ENCODE data around the gene WIF1. TPM values are rescaled to one million over a fixed set of nuclear protein-coding genes. Genes with fewer than 3 reads are reported as not detected.

WIF1 gene
- total RNA-seq, 1 donor from 2014 or later = not detected

DNA sequence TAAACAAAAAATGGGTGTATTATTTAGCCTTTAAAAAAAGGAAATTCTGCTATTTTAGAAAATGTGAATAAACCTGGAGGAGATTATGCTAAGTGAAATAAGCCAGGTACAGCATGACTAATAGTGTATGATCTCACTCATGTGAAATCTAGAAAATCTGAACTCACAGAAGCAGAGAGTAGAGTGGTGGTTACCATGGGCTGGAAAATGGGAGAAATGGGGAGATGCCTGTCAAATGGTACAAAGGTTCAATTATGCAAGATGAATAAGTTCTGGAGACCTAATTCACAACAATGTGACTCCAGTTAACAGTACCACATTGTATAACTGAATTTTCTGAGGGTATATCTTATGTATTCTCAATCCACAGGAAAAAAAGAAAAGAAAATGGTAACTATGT lies 30.9 kb upstream of the WIF1 start:
- no peak overlapping the region for H3K27ac Mint-ChIP-seq
- no peak for DNase-seq (ENCODE audit: low spot score)
- H3K4me3 Mint-ChIP-seq = no peak overlapping the region
- peaks cover 16% of the 10 kb centered on the region for H3K4me1 Mint-ChIP-seq (ENCODE audit: low read depth)
- no peaks in the 10 kb centered on the region for H3K9me3 Mint-ChIP-seq
- H3K27me3 Mint-ChIP-seq (ENCODE audit: insufficient read depth) = peaks cover 8% of the 10 kb centered on the region
- intact Hi-C loops (cut with micrococcal nuclease) = no loop called here
- peaks cover 3% of the 10 kb centered on the region for H3K36me3 Mint-ChIP-seq (ENCODE audit: low read depth)

DNA sequence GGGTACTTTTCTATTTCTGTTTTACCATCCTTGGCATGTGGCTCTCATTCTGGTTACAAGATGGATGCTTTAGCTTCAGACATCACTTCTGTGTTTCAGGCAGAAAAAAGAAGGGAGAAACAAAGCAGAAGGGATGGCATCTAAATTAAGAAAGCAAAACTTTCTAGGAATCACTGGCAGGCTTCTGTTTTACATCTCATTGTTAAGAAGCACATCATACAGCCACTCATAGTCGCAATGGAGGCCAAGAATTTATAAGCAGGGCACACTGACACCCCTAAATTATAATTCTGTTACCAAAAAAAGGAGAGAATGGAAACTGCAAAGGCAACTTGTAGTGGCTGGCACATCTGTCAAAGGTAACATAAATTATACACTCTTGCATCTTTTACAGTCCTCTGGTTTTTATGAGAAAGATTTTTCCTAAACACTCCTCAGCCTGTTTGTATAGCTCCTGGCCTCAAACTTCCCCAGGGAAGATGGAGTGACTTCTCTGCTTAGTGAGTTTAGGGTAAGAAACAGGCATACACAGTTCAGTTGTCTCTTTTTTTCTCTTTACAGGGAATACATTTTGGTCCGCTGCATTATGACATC lies 26.3 kb upstream of the WIF1 start:
- no peaks in the 10 kb centered on the region for H3K4me1 Mint-ChIP-seq (ENCODE audit: low read depth)
- DNase-seq (ENCODE audit: low spot score) = no peak

DNA sequence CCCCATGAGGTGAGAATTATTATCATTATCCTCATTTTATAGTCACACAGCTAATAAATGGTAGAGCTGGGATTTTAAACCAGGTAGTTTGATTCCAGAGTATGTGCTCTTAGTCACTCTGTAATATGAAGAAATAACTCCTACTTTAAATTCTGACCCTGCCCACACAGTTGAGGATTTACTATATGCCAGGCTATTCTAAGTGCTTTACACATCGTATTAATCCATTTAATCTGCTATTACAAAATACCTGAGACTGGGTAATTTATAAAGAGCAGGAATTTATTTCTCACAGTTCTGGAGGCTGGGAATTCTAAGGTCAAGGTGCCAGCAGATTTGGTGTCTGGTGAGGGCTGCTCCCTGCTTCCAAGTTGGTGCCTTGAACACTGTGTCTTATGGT lies 19.6 kb upstream of the WIF1 start:
- peaks cover 43% of the 10 kb centered on the region for H3K27me3 Mint-ChIP-seq (ENCODE audit: insufficient read depth)
- intact Hi-C loops (cut with micrococcal nuclease) = no loop called here
- no peaks in the 10 kb centered on the region for H3K4me1 Mint-ChIP-seq (ENCODE audit: low read depth)
- H3K27ac Mint-ChIP-seq = no peak overlapping the region
- H3K4me3 Mint-ChIP-seq = no peak overlapping the region
- no peak for DNase-seq (ENCODE audit: low spot score)
- H3K36me3 Mint-ChIP-seq (ENCODE audit: low read depth) = no peaks in the 10 kb centered on the region
- H3K9me3 Mint-ChIP-seq = peaks cover 9% of the 10 kb centered on the region

More for the DNA sequence above, 26.3 kb upstream of the WIF1 start:
- no peaks in the 10 kb centered on the region for H3K9me3 Mint-ChIP-seq
- no peak overlapping the region for H3K27ac Mint-ChIP-seq
- H3K36me3 Mint-ChIP-seq (ENCODE audit: low read depth) = no peaks in the 10 kb centered on the region
- intact Hi-C loops (cut with micrococcal nuclease) = no loop called here
- H3K27me3 Mint-ChIP-seq (ENCODE audit: insufficient read depth) = peaks cover 26% of the 10 kb centered on the region
- H3K4me3 Mint-ChIP-seq = no peak overlapping the region

DNA sequence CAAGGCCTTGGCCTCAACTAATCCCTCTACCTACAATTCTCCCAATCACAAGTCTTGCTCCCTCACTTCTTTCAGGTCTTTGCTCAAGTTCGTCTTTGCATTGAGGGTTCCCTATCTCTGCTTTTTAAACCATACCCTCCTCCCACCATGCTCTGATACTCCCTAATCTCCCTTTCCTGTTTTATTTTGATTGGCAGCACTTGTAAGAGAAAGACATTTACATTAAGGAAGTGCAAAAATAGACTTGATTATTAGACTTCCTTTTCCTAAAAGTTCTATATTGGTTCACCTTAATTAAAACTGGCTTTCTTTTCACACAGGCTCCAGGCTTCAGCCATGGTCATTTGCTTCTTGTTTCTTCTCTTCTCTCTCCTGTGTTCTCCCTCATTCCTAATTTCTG lies 18.3 kb upstream of the WIF1 start:
- intact Hi-C loops (cut with micrococcal nuclease) = no loop called here
- Mint-ChIP-seq H3K4me3 (no peak overlapping the region), H3K27me3 (ENCODE audit: insufficient read depth) (peaks cover 31% of the 10 kb centered on the region), H3K36me3 (ENCODE audit: low read depth) (no peaks in the 10 kb centered on the region), H3K9me3 (peaks cover 9% of the 10 kb centered on the region), H3K27ac (no peak overlapping the region), H3K4me1 (ENCODE audit: low read depth) (no peaks in the 10 kb centered on the region)
- DNase-seq (ENCODE audit: low spot score) = no peak

DNA sequence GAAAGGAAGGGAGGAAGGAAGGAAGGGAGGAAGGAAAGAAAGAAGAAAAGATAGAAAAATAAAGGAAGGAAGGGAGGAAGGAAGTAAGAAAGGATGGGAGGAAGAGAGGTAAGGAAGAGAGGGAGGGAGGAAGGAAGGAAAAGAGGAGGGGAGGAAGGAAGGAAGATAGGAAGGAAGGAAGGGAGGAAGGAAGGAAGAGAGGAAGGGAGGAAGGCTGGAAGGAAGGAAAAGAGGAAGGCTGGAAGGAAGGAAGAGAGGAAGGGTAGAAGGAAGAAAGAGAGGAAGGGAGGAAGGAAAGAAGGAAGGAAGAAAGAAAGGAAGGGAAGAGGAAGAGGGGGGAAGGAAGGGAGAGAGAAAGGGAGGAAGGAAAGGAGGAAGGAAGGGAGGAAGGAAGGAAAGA lies 12.8 kb upstream of the WIF1 start:
- Mint-ChIP-seq H3K27ac (no peak overlapping the region), H3K4me1 (ENCODE audit: low read depth) (no peaks in the 10 kb centered on the region), H3K27me3 (ENCODE audit: insufficient read depth) (peaks cover 23% of the 10 kb centered on the region), H3K9me3 (peaks cover 14% of the 10 kb centered on the region), H3K4me3 (no peak overlapping the region), H3K36me3 (ENCODE audit: low read depth) (no peaks in the 10 kb centered on the region)
- intact Hi-C loops (cut with micrococcal nuclease) = no loop called here
- DNase-seq (ENCODE audit: low spot score) = no peak

DNA sequence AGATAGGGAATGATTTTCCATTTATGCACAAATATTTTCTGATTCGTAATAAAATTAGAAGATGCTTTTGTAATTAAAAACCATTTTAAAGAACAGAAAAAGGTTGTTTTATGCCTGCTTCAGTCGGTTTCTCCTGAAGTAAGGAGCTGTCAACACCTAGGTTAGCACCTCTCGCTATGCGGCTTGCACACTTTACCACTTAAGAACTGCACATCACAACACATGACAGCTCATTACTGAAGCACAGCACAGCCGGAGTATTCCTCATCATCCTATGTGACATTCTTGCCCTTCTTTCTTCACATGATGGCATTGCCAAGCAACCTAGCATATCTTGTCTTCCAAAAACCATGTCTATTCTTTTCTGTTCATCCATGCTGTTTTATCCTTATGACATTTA lies 5.4 kb upstream of the WIF1 start:
- Mint-ChIP-seq H3K27me3 (ENCODE audit: insufficient read depth) (peaks cover 26% of the 10 kb centered on the region), H3K36me3 (ENCODE audit: low read depth) (no peaks in the 10 kb centered on the region), H3K4me1 (ENCODE audit: low read depth) (no peaks in the 10 kb centered on the region), H3K9me3 (no peaks in the 10 kb centered on the region), H3K4me3 (no peak overlapping the region), H3K27ac (no peak overlapping the region)
- intact Hi-C loops (cut with micrococcal nuclease) = no loop called here
- DNase-seq (ENCODE audit: low spot score) = no peak

DNA sequence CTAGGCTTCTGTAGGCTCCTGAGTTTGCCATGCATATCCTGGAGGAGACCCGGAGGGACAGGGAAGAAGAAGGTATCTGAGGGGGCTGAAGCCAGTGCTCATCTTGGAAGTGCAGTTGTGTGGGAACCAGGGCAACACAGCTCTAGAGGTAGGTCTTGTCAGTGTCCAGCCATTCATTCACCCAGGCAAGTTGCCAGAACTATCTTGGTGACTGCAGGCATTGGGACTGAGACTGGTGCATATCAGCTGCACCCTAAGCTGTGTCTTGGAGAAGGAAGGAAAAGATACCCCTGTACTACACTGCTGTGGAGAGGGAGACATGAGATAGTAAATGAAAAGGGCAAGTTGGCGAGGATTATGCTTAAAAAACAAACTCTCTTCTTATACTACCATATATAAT lies 4.9 kb upstream of the WIF1 start:
- H3K4me3 Mint-ChIP-seq = no peak overlapping the region
- H3K4me1 Mint-ChIP-seq (ENCODE audit: low read depth) = no peaks in the 10 kb centered on the region
- no peaks in the 10 kb centered on the region for H3K9me3 Mint-ChIP-seq
- intact Hi-C loops (cut with micrococcal nuclease) = no loop called here
- H3K27ac Mint-ChIP-seq = no peak overlapping the region
- H3K27me3 Mint-ChIP-seq (ENCODE audit: insufficient read depth) = peaks cover 22% of the 10 kb centered on the region
- H3K36me3 Mint-ChIP-seq (ENCODE audit: low read depth) = no peaks in the 10 kb centered on the region
- no peak for DNase-seq (ENCODE audit: low spot score)

DNA sequence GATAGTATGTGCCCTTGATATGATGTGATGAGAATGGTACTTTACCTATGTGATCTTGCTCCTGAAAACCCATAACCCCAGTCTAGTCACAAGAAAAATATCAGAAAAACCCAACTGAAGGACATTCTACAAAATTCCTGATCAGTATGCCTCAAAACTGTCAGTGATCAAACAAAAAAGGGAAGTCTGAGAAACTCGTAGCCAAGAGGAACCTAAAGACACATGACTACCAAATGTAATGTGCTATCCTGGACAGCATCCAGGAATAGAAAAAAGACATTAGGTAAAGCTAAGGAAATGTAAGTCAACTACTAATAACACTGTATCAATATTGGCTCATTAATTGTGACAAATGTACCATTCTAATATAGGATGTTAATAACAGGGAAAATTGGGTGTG lies 4.1 kb upstream of the WIF1 start:
- Mint-ChIP-seq H3K4me3 (no peak overlapping the region), H3K27me3 (ENCODE audit: insufficient read depth) (peaks cover 28% of the 10 kb centered on the region), H3K4me1 (ENCODE audit: low read depth) (no peaks in the 10 kb centered on the region), H3K36me3 (ENCODE audit: low read depth) (no peaks in the 10 kb centered on the region), H3K9me3 (no peaks in the 10 kb centered on the region), H3K27ac (no peak overlapping the region)
- intact Hi-C loops (cut with micrococcal nuclease) = no loop called here
- DNase-seq (ENCODE audit: low spot score) = no peak

DNA sequence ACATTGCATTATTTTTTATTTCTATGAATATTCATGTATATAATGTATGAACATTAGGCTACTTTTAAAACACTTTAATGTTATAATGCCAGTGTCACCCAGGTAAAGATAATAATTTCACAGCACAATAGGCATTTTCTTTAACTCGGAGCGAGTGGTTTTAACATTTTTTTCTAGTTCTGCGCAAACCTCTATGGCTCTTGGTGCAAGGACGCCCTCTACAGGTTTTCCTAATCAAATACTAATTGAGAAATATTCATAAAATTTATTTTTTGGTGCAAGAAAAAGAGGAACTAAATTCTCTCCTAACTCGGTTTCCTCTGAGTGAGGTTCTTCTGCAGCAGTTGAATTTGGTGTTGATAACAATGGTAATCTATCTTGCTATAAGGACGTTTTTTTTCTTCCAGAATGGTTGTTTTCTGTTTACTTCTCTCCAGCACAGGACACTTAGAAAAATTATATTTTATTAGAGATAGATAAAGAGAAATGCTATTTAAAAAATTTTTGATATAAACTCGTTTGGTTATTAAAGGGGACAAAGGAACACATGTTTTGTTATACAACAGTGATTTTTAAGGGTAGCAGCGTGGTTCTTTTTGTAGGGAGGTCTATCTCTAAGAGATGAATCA lies 2.4 kb upstream of the WIF1 start:
- Mint-ChIP-seq H3K36me3 (ENCODE audit: low read depth) (no peaks in the 10 kb centered on the region), H3K27ac (no peak overlapping the region), H3K4me1 (ENCODE audit: low read depth) (no peaks in the 10 kb centered on the region), H3K4me3 (no peak overlapping the region), H3K9me3 (no peaks in the 10 kb centered on the region), H3K27me3 (ENCODE audit: insufficient read depth) (peaks cover 31% of the 10 kb centered on the region)
- intact Hi-C loops (cut with micrococcal nuclease) = loop anchor here (1.0 to 5.0 kb wide), 3 partner anchors 44 to 327 kb away; partner anchors contain the start of gene LEMD3
- no peak for DNase-seq (ENCODE audit: low spot score)

DNA sequence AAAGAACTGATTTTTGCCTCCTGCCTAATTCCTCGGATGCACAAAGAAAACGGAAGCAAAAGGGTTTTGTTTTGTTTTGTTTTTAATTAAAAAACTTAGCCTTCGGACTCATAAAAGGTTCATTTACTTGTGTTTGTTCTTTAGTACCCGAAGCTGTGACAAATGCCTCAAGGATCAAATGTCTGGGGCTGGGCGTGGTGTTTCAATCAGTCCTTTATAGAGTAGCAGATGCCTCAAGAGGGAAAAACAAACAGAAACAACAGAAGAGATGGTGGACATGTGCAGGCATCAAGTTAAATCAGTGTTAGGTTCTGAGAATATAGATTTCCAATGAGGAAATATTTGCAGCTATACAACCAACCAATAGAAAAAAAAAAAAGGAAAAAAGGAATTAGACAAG lies 1.6 kb upstream of the WIF1 start:
- DNase-seq (ENCODE audit: low spot score) = no peak
- intact Hi-C loops (cut with micrococcal nuclease) = loop anchor here (1.0 to 5.0 kb wide), 3 partner anchors 45 to 326 kb away; partner anchors contain the start of gene LEMD3
- Mint-ChIP-seq H3K4me3 (no peak overlapping the region), H3K36me3 (ENCODE audit: low read depth) (no peaks in the 10 kb centered on the region), H3K4me1 (ENCODE audit: low read depth) (no peaks in the 10 kb centered on the region), H3K27ac (no peak overlapping the region), H3K9me3 (no peaks in the 10 kb centered on the region), H3K27me3 (ENCODE audit: insufficient read depth) (peaks cover 33% of the 10 kb centered on the region)

DNA sequence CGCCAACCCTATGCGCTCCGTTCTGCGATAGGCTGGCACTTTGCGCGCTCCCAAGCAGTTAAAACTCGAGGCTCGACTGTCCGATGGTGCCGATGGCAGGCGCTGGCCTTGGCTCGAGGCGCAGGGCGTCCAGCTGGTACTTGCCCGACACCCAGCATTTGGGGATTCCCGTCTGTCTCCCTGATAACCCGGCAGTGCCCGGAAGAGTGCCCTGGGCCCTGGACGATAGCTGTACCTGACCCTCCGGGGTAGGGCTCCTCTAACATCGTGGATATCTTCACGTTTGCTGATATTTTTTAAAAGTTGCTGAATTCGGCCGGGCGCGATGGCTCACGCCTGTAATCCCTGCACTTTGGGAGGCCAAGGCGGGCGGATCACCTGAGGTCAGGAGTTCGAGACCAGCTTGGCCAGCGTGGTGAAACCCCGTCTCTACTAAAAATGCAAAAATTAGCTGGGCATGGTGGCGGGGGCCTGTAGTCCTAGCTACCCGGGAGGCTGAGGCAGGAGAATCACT lies 908 bp upstream of the WIF1 start:
- intact Hi-C loops (cut with micrococcal nuclease) = loop anchor here (1.0 to 5.0 kb wide), 2 partner anchors 45 to 110 kb away; partner anchors contain the start of gene LEMD3
- Mint-ChIP-seq H3K36me3 (ENCODE audit: low read depth) (no peaks in the 10 kb centered on the region), H3K9me3 (no peaks in the 10 kb centered on the region), H3K4me1 (ENCODE audit: low read depth) (no peaks in the 10 kb centered on the region), H3K27ac (no peak overlapping the region), H3K27me3 (ENCODE audit: insufficient read depth) (peaks cover 30% of the 10 kb centered on the region), H3K4me3 (peak overlapping the region; percentile 33)
- no peak for DNase-seq (ENCODE audit: low spot score)

DNA sequence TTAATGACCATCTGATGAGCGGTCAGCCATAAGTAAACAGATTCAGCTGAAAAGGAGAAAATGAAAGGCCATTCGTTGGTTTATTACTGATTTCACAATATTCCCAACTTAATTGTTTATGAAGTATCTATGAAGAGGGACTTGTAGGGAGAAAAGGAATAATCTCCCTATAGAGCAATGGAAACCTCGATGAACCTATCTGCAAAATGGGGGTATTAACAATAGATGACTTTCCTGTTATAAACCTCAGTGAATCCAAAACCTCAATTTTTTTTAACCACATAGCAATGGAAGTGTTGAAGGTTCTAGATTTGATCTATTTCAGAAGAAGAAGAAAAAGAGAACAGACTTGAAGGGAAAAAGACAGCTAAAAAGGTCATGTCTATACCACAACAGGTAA lies 2.0 kb downstream of the WIF1 start:
- intact Hi-C loops (cut with micrococcal nuclease) = no loop called here
- Mint-ChIP-seq H3K4me1 (ENCODE audit: low read depth) (no peaks in the 10 kb centered on the region), H3K27me3 (ENCODE audit: insufficient read depth) (peaks cover 34% of the 10 kb centered on the region), H3K9me3 (no peaks in the 10 kb centered on the region), H3K27ac (no peak overlapping the region), H3K4me3 (no peak overlapping the region), H3K36me3 (ENCODE audit: low read depth) (no peaks in the 10 kb centered on the region)
- no peak for DNase-seq (ENCODE audit: low spot score)

DNA sequence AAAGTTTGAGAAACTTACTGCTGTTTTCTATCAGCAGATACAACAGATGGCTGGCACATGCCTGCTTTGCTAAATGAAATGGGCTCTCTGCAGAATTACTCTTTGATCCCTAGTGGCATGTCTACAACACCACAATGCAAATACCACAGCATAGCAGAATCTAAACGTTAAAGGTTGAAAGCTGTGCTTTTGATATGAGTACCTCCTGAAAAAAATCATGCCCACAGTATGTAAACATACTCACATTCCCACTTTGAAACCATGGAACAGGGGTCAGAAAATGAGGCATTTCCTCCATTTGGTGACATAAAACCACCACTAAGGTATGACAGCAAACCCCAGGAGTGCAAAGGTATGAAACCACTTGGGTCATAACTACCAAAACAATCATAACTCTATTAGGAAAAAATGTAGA lies 7.5 kb downstream of the WIF1 start:
- Mint-ChIP-seq H3K4me3 (no peak overlapping the region), H3K27me3 (ENCODE audit: insufficient read depth) (peaks cover 29% of the 10 kb centered on the region), H3K9me3 (no peaks in the 10 kb centered on the region), H3K4me1 (ENCODE audit: low read depth) (no peaks in the 10 kb centered on the region), H3K36me3 (ENCODE audit: low read depth) (no peaks in the 10 kb centered on the region), H3K27ac (no peak overlapping the region)
- intact Hi-C loops (cut with micrococcal nuclease) = no loop called here
- DNase-seq (ENCODE audit: low spot score) = no peak
